Measurements from ENCODE around the gene MTA1.

- TF ChIP-seq, protein P1, sequence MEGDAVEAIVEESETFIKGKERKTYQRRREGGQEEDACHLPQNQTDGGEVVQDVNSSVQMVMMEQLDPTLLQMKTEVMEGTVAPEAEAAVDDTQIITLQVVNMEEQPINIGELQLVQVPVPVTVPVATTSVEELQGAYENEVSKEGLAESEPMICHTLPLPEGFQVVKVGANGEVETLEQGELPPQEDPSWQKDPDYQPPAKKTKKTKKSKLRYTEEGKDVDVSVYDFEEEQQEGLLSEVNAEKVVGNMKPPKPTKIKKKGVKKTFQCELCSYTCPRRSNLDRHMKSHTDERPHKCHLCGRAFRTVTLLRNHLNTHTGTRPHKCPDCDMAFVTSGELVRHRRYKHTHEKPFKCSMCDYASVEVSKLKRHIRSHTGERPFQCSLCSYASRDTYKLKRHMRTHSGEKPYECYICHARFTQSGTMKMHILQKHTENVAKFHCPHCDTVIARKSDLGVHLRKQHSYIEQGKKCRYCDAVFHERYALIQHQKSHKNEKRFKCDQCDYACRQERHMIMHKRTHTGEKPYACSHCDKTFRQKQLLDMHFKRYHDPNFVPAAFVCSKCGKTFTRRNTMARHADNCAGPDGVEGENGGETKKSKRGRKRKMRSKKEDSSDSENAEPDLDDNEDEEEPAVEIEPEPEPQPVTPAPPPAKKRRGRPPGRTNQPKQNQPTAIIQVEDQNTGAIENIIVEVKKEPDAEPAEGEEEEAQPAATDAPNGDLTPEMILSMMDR (IDR thresholded peaks at IDR 0.05), result no peak
- no peak for TF ChIP-seq EZH2 (IDR thresholded peaks at IDR 0.05; ENCODE audit: borderline replicate concordance, insufficient read depth, low read depth, low read length, poor library complexity, severe bottlenecking)
Observed at GRCh38 chr14:105381446-105382342, 37.9 kb upstream of the MTA1 start.
